GM12878 (cell line): ENCODE measurements around the gene ITGA3. TPM values are rescaled to one million over a fixed set of nuclear protein-coding genes. Genes with fewer than 3 reads are reported as not detected.
"Not testable (repeated sequence)": the region's sequence is repeated elsewhere in the genome, so short reads cannot be mapped to it uniquely, and the experiment has no call there.

Source experiments
- ATAC-seq: fragments of 200-7000 bp; cut with Tn5 transposase; 3 replicates; pipeline ENCODE4 v1.9.1; 2020; ENCODE audit warnings: mild to moderate bottlenecking, moderate library complexity
- BruUV-seq: library from RNA; stranded (reverse); fragments of 400-500 nt; replicated peaks from 2 replicates; lab custom pipeline; 2021; lab: Mats Ljungman, UMichigan
- CTCF ChIA-PET: fragments of 300-600 bp; sonication (Branson Sonifier 250); formaldehyde crosslinking; extraction: SDS; loops from one replicate; lab custom pipeline; 2021; ENCODE audit warnings: inconsistent platforms; lab: Yijun Ruan, JAX
- POLR2A ChIA-PET: fragments of 350-600 bp; formaldehyde crosslinking; extraction: SDS; loops from one replicate; lab custom pipeline; 2021; ENCODE audit warnings: inconsistent platforms; lab: Charles Lee
- RAD21 ChIA-PET: fragments of 300-600 bp; sonication (Branson Sonifier 250); formaldehyde crosslinking; loops from one replicate; lab custom pipeline; 2023; ENCODE audit warnings: antibody characterized with exemption; ENCODE audit not compliant: unreplicated experiment; lab: Charles Lee
- SMC1A ChIA-PET: fragments of 300-600 bp; sonication (Branson Sonifier 250); formaldehyde crosslinking; loops from one replicate; lab custom pipeline; 2023; ENCODE audit not compliant: unreplicated experiment, uncharacterized antibody; lab: Charles Lee
- DNase-seq: peaks from one replicate; pipeline ENCODE4 v3.0.0-alpha.2; 2011; ENCODE audit warnings: low read depth, low spot score
- FAIRE-seq: peaks from 3 replicates; lab custom pipeline; 2011; peaks lifted over from hg19 to GRCh38; lab: Jason Lieb, UNC
- H2AFZ ChIP-seq: 2 replicates; pipeline ENCODE4 v1.6.0; 2011; ENCODE audit warnings: low read depth, low read length, control low read depth; ENCODE audit not compliant: control insufficient read depth
- H3K27ac ChIP-seq: 2 replicates; pipeline ENCODE4 v1.5.1; 2011; ENCODE audit warnings: control low read depth; ENCODE audit not compliant: control insufficient read depth, insufficient read depth
- H3K27me3 ChIP-seq, 2 experiments: replicated peaks in 1 of 2; 2 replicates each; pipeline versions ENCODE4 v1.6.0 to v1.6.1; 2011; ENCODE audit warnings: low read length in 1 of 2; ENCODE audit not compliant: control insufficient read depth in 2 of 2, insufficient read depth in 2 of 2
- H3K36me3 ChIP-seq, 2 experiments: 2 replicates each; pipeline ENCODE4 v1.5.1; 2011; ENCODE audit warnings: low read length in 1 of 2; ENCODE audit not compliant: control insufficient read depth in 2 of 2, insufficient read depth in 2 of 2
- H3K4me1 ChIP-seq: 2 replicates; pipeline ENCODE4 v1.6.1; 2011; ENCODE audit warnings: mild to moderate bottlenecking, low read length, moderate library complexity, mixed read lengths; ENCODE audit not compliant: control insufficient read depth, insufficient read depth
- H3K4me2 ChIP-seq: 2 replicates; pipeline ENCODE4 v1.6.0; 2011; ENCODE audit warnings: control low read depth; ENCODE audit not compliant: control insufficient read depth, insufficient read depth
- H3K4me3 ChIP-seq: fragments of 200-600 bp; sonication (generic); 2 replicates; pipeline ENCODE4 v1.5.1; 2016
- H3K79me2 ChIP-seq: 2 replicates; pipeline ENCODE4 v1.6.0; 2011; ENCODE audit warnings: low read length; ENCODE audit not compliant: control insufficient read depth, insufficient read depth
- H3K9ac ChIP-seq: 2 replicates; pipeline ENCODE4 v1.8.0; 2011; ENCODE audit warnings: low read length, control low read depth, mixed read lengths; ENCODE audit not compliant: control insufficient read depth, insufficient read depth
- H3K9me3 ChIP-seq: replicated peaks from 3 replicates; pipeline ENCODE4 v1.5.1; 2011; ENCODE audit warnings: mild to moderate bottlenecking, low read length; ENCODE audit not compliant: control insufficient read depth, insufficient read depth
- H4K20me1 ChIP-seq: 2 replicates; pipeline ENCODE4 v1.6.0; 2011; ENCODE audit not compliant: control insufficient read depth, insufficient read depth
- SUPT20H ChIP-seq: IDR thresholded peaks from 2 replicates; pipeline ENCODE4 v1.6.1; 2011; ENCODE audit warnings: low read depth, mild to moderate bottlenecking, low read length, moderate library complexity, borderline replicate concordance; ENCODE audit not compliant: control insufficient read depth
- WGBS: methylation state at CpG from one replicate; pipeline ENCODE4 v1.1.6; 2016; ENCODE audit warnings: low lambda C conversion rate; ENCODE audit not compliant: insufficient replicate concordance, insufficient coverage; ENCODE audit errors: missing lambda C conversion rate; 5-methylcytosine and 5-hydroxymethylcytosine counted together
- in situ Hi-C: fragments of 300-500 bp; cut with MboI; formaldehyde crosslinking; loops from 9 replicates; pipeline ENCODE4 v1.14.3; 2018; ENCODE audit warnings: mixed read lengths
- intact Hi-C: fragments of 100-400 bp; cut with micrococcal nuclease; formaldehyde crosslinking; loops from one replicate; pipeline ENCODE4 v1.14.2; 2022; ENCODE audit not compliant: unreplicated experiment
- polyA plus RNA-seq, 11 experiments: library from polyadenylated mRNA; depleted of rRNA in 4 of 11; unstranded in 6 of 11; stranded (reverse) in 5 of 11; fragments of >200 nt; fragmentation: Nextera tagmentation in 4 of 11; fragmentation: Illumina TruSeq in 1 of 11; extraction: Ambion mirVana in 4 of 11; extraction: Trizol in 1 of 11; gene quantifications; 1 replicate in 1 of 11; 2 replicates in 10 of 11; pipeline versions ENCODE4 v1.2.1 to v1.2.3, GENCODE V29; 2011 to 2016; ENCODE audit warnings: inconsistent platforms in 2 of 11, missing spikeins in 2 of 11, low read depth in 1 of 11
- total RNA-seq, 4 experiments: library from RNA; depleted of rRNA in 3 of 4; stranded (reverse); fragments of >200 nt in 3 of 4; fragmentation: Illumina TruSeq in 1 of 4; extraction: Trizol in 1 of 4; gene quantifications; 2 replicates each; pipeline versions ENCODE4 v1.2.1 to v1.2.3, GENCODE V29; 2013 to 2021

Gene ITGA3
- total and polyA plus RNA-seq, 10 of the 15 experiments (the other 5 are each of a cell fraction or from before 2014, with no cell fraction given): 0.29 to 13.4 (median 6.6) TPM

- H3K9me3 ChIP-seq, DNase-seq, intact Hi-C loops, POLR2A ChIA-PET, H3K27ac ChIP-seq, H3K4me1 ChIP-seq, H3K79me2 ChIP-seq, SMC1A ChIA-PET, BruUV-seq, H3K9ac ChIP-seq, H3K4me3 ChIP-seq, H3K36me3 ChIP-seq, ATAC-seq, H4K20me1 ChIP-seq, FAIRE-seq, H2AFZ ChIP-seq, in situ Hi-C loops, H3K4me2 ChIP-seq, H3K27me3 ChIP-seq: not testable (repeated sequence)
- WGBS: 91% methylated on average over 10 of the region's 10 CpGs
- RAD21 ChIA-PET: interaction anchor here (1.2 kb wide), 1 partner anchor 26 kb away, joined by 5 read pairs; no protein-coding TSS in a partner anchor
- CTCF ChIA-PET: interaction anchor here (1.3 to 1.6 kb wide), 2 partner anchors 26 to 32 kb away, joined by 4 read pairs; no protein-coding TSS in a partner anchor
These were observed 5.8 kb downstream of the ITGA3 start for GRCh38 chr17:50061713-50062045.

DNA sequence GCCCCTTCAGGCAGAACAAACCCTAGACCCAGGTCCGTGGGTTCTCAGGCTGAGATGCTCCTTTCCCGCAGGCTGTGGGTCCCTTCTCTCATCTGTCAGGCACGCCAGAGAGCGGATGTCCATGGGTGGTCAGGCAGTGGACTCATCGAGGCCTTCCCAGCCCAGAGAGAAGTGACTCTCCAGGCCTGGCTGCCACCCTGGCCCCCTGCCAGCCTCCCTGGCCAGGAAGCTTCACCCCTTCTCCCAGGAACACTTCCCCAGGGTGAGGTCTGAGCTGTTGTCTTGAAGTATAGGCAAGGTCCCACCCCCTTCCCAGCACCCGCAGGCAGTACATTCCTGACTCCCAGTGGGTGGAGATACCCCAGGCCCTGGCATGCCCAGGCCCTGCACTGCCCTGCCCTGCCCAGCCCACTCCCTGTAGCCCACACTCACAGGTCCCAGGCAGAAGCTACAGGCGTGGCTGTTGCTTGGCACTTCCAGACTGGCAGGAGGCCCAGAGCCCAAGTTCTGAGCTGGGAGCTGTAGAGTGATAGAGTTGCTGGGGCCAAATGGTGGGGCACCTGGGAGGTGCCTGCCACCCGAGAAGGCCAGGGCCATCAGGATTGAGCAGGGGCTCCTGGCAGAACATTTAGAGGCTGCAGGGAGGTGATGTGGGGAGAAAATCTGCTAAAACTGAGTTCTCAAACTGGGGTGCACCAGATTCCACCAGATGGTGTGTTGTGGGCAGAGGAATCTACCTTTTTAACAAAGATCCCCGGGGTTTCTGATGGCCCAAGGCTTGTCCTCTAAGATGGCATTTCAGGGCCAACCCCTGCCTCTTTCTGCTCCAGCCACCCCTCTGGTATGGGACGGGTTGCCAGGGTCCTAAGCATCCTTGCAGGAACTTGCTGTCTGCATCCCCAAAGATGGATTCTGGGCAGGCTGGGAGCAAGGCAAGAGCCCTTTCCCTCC is 6.7 kb downstream of the ITGA3 start:
- BruUV-seq: no TSS peak
- FAIRE-seq (no peak), ATAC-seq (0 out of 3 replicates have a peak, but pooled peaks have one; percentile 22), DNase-seq (no peak)
- Histone ChIP-seq H3K27ac (no peak overlapping the region), H3K79me2 (no peaks in the 10 kb centered on the region), H2AFZ (no peak overlapping the region), H3K36me3 (no peaks in the 10 kb centered on the region), H3K4me3 (no peak overlapping the region), H4K20me1 (no peaks in the 10 kb centered on the region; the same call in 1 of the 2 replicates), H3K9ac (no peak overlapping the region), H3K4me1 (peaks cover 5% of the 10 kb centered on the region; the same call in 1 of the 2 replicates), H3K9me3 (no peaks in the 10 kb centered on the region), H3K4me2 (no peak overlapping the region), H3K27me3 (no peaks in the 10 kb centered on the region)
- RAD21 ChIA-PET: interaction anchor here (1.2 kb wide), 1 partner anchor 25 kb away, joined by 5 read pairs; no protein-coding TSS in a partner anchor
- 41% methylated on average over 10 of the region's 10 CpGs for WGBS
- SMC1A ChIA-PET: no interaction called here
- TF ChIP-seq SUPT20H: no peak
- CTCF ChIA-PET: interaction anchor here (1.3 to 1.6 kb wide), 2 partner anchors 25 to 31 kb away, joined by 4 read pairs; no protein-coding TSS in a partner anchor
- in situ Hi-C loops (no loop called here), intact Hi-C loops (no loop called here)
- POLR2A ChIA-PET: no interaction called here
